ENCODE measurements around the gene PALLD.

DNA sequence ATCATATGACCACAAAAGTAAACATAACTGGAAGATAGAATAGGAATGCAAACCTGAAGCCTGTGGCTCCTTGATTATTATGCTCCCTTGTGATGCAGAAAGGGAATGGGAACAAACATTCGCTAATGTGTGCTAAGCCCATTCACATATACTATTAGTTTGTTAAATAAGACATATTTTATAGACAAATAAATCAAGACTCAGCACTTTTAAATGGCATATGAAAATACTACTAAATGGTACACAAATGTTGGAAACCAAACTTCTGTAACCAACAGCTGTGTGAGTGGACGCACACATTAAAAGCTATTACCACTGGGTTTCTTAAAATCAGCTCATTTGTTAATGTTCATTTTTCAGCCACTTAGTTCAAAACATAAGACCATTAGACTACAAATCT, 417.2 kb downstream of the PALLD start:
- no peak for TF ChIP-seq EZH2 (optimal IDR thresholded peaks at IDR 0.05; ENCODE audit: low read depth, low read length)
- TF ChIP-seq, protein P1, sequence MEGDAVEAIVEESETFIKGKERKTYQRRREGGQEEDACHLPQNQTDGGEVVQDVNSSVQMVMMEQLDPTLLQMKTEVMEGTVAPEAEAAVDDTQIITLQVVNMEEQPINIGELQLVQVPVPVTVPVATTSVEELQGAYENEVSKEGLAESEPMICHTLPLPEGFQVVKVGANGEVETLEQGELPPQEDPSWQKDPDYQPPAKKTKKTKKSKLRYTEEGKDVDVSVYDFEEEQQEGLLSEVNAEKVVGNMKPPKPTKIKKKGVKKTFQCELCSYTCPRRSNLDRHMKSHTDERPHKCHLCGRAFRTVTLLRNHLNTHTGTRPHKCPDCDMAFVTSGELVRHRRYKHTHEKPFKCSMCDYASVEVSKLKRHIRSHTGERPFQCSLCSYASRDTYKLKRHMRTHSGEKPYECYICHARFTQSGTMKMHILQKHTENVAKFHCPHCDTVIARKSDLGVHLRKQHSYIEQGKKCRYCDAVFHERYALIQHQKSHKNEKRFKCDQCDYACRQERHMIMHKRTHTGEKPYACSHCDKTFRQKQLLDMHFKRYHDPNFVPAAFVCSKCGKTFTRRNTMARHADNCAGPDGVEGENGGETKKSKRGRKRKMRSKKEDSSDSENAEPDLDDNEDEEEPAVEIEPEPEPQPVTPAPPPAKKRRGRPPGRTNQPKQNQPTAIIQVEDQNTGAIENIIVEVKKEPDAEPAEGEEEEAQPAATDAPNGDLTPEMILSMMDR (IDR thresholded peaks at IDR 0.05; ENCODE audit: low read length) = no peak
